ENCODE data around the gene GATD1.

GATD1 gene

DNA sequence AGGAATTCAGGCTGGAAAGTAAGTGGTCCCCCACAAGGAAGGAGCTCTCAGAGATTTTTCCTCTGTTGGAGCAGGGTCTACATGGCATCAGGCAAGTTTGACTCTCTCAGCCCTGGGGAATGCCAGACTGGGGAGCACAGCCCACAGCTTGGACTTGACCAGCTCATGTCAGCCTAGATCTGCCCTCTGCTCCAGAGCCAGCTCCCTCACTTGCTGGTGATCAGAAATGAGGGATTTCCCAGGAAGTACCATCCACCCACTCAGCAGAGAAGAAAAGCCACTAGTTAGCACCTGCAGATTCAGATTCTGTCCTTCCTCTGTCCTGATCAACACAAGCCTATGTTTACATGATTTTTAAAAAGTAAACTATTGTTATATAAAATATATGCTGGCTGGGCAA, 17.1 kb downstream of the GATD1 start:
- no peak for DNase-seq
- Histone ChIP-seq H3K9me3 (ENCODE audit: severe bottlenecking) (no peaks in the 10 kb centered on the region), H3K36me3 (peaks cover 83% of the 10 kb centered on the region), H3K27ac (no peak overlapping the region), H3K27me3 (ENCODE audit: insufficient read depth, low read depth, severe bottlenecking) (no peaks in the 10 kb centered on the region), H3K4me3 (ENCODE audit: low read depth, low read length) (no peak overlapping the region)
- TF ChIP-seq, protein P1, sequence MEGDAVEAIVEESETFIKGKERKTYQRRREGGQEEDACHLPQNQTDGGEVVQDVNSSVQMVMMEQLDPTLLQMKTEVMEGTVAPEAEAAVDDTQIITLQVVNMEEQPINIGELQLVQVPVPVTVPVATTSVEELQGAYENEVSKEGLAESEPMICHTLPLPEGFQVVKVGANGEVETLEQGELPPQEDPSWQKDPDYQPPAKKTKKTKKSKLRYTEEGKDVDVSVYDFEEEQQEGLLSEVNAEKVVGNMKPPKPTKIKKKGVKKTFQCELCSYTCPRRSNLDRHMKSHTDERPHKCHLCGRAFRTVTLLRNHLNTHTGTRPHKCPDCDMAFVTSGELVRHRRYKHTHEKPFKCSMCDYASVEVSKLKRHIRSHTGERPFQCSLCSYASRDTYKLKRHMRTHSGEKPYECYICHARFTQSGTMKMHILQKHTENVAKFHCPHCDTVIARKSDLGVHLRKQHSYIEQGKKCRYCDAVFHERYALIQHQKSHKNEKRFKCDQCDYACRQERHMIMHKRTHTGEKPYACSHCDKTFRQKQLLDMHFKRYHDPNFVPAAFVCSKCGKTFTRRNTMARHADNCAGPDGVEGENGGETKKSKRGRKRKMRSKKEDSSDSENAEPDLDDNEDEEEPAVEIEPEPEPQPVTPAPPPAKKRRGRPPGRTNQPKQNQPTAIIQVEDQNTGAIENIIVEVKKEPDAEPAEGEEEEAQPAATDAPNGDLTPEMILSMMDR (IDR thresholded peaks at IDR 0.05; ENCODE audit: low read depth, low read length) = no peak

DNA sequence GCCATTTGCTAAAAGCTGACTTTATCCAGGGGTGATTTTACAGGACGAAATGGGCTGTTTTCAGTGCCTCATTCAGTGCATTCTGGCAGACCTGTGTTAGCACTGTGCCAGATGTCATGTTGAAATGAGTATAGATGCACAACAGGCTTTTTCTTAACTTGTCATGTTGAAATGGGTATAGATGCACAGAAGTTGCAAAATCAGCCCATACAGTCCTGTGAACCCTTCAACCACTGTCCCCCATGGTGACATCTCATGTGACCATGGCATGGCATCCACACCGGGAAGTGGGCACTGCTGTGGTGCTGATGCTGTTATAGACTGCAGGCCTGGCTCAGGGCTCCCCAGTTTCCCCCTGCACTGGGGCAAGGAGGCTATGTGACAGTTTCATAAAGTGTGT, 27.6 kb downstream of the GATD1 start:
- no peak for DNase-seq
- TF ChIP-seq, protein P1 (IDR thresholded peaks at IDR 0.05; ENCODE audit: low read depth, low read length) = no peak
- no peak overlapping the region for H3K4me3 ChIP-seq (ENCODE audit: low read depth, low read length)
- no peaks in the 10 kb centered on the region for H3K9me3 ChIP-seq (ENCODE audit: severe bottlenecking)
- H3K27ac ChIP-seq = no peak overlapping the region
- H3K27me3 ChIP-seq (ENCODE audit: insufficient read depth, low read depth, severe bottlenecking) = no peaks in the 10 kb centered on the region
- peaks cover 7% of the 10 kb centered on the region for H3K36me3 ChIP-seq

DNA sequence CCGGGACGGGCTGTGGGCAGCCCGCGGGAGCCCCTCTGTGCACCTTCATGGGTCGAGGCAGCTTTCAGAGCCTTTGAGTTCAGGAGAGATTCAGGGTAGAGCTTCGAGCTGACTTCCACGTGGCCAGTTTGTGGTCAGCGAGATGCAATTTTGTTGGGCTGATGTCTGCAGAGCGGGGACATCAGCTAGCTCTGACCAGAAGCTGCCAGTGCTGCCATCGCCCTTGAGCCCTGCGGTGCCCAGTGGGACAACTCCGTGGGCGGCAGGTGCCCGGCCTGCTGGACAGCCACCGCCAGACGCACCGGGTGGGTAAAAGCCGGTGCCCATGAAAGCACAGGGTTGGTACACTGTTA, 29.3 kb downstream of the GATD1 start:
- DNase-seq = no peak
- Histone ChIP-seq H3K27me3 (ENCODE audit: insufficient read depth, low read depth, severe bottlenecking) (no peaks in the 10 kb centered on the region), H3K4me3 (ENCODE audit: low read depth, low read length) (peak overlapping the region; percentile 82), H3K9me3 (ENCODE audit: severe bottlenecking) (no peaks in the 10 kb centered on the region), H3K36me3 (peaks cover 7% of the 10 kb centered on the region), H3K27ac (peak overlapping the region; percentile 77)
- TF ChIP-seq, protein P1 (IDR thresholded peaks at IDR 0.05; ENCODE audit: low read depth, low read length) = no peak

DNA sequence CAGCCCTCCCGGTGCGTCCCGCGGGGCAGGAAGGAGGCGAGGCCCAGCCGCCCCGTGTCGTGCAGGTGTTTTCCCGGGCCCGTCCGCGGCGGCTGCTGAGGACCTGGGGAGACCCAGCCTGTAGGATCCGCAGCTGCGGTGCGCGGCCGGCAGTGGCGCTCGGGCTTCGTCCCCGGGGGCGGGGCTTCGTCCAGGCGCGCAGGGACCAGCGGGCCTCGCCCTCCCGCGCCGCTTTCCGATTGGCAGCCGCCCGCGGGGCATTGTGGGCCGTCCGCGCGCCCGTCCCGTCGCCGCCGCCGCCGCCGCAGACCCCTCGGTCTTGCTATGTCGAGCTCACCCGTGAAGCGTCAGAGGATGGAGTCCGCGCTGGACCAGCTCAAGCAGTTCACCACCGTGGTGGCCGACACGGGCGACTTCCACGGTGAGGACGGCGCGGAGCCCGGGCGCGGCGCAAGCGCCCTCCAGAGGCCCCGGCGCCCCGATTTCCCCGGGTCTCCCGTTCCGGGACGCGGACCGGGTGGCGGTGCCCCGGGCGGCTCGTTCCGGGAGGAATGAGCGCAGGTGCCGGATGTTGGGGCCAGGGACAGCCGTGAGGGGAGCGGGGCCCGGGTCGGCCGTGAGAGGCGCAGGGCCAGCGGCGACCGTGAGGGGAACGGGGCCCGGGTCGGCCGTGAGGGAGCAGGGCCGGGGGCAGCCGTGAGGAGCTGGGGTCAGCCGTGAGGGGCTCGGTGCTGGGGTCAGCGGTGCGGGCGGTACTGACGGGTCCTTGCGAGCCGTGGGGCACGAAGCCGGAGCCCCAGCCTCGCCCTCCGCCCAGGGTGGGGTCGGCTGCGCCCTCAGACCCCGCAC, 29.9 kb downstream of the GATD1 start, which contains the start of gene TALDO1:
TALDO1 (plus strand) TSS at position 307 of the 849 bp plus-strand sequence; CDS start at position 325, 18 bp downstream.
- H3K9me3 ChIP-seq (ENCODE audit: severe bottlenecking) = no peaks in the 10 kb centered on the region
- H3K4me3 ChIP-seq (ENCODE audit: low read depth, low read length) = peak within 1 kb of the TSS; percentile 82
- TF ChIP-seq, protein P1 (IDR thresholded peaks at IDR 0.05; ENCODE audit: low read depth, low read length) = no peak
- H3K27me3 ChIP-seq (ENCODE audit: insufficient read depth, low read depth, severe bottlenecking) = no peaks in the 10 kb centered on the region
- peaks cover 3% of the 10 kb centered on the region for H3K36me3 ChIP-seq
- H3K27ac ChIP-seq = peak within 1 kb of the TSS; percentile 77
- DNase-seq = peak; percentile 94

DNA sequence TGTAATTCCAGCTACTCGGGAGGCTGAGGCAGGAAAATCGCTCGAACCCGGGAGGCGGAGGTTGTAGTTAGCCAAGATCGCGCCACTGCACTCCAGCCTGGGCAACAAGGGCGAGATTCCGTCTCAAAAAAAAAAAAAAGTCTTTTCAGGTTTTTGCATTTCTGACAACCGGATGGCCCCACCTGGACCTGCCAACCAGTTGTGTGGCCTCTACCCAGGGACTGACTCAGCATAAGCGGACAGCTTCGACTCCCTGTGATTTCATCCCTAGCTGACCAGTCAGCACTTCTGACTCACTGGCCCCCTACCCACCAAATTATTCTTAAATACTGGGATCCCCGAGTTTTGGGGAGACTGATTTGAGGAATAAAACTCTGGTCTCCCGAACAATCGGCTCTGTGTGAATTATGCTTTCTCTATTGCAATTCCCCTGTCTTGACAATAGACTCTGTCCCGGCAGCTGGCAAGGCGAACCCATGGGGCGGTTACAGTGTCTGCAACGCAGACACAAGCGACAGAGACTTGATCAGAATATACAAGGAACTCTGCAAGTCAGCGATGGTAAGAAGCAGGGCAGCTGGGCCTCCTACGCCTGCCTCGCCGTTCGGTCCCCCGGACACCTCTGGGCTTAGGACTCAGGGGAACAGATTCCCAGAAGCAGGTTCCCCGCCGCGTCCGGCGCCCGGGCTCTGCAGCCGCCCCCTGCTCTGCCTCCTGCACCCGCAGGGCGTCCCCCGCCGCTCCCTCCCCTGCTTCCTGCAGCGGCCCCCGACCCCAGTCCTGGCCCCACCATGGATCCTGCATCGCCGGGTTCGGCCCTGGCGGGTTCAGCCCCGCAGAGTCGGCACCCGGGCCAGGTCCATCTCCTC, 30.8 kb downstream of the GATD1 start:
- Histone ChIP-seq H3K27me3 (ENCODE audit: insufficient read depth, low read depth, severe bottlenecking) (no peaks in the 10 kb centered on the region), H3K4me3 (ENCODE audit: low read depth, low read length) (peak overlapping the region; percentile 82), H3K9me3 (ENCODE audit: severe bottlenecking) (no peaks in the 10 kb centered on the region), H3K27ac (peak overlapping the region; percentile 77), H3K36me3 (peaks cover 3% of the 10 kb centered on the region)
- TF ChIP-seq, protein P1 (IDR thresholded peaks at IDR 0.05; ENCODE audit: low read depth, low read length) = no peak
- peak; percentile 59 for DNase-seq
